Hepatocyte (in vitro differentiated cells): ENCODE data around the gene UXS1. TPM values are rescaled to one million over a fixed set of nuclear protein-coding genes. Genes with fewer than 3 reads are reported as not detected.
A peak's percentile ranks its signal among the peaks of the same experiment; 100 is the strongest.

Experiments
- DNase-seq: peaks from one replicate; pipeline ENCODE4 v3.0.0-alpha.2; 2016; ENCODE audit warnings: low spot score
- H2AFZ ChIP-seq: fragments of 200-600 bp; sonication (generic); 2 replicates; pipeline ENCODE4 v1.6.0; 2016; ENCODE audit warnings: antibody characterized with exemption, mild to moderate bottlenecking
- H3K27ac ChIP-seq: fragments of 200-600 bp; sonication (generic); 2 replicates; pipeline ENCODE4 v1.5.1; 2016; ENCODE audit warnings: mild to moderate bottlenecking
- H3K27me3 ChIP-seq: fragments of 200-600 bp; sonication (generic); 2 replicates; pipeline ENCODE4 v1.6.1; 2016
- H3K36me3 ChIP-seq: fragments of 200-600 bp; sonication (generic); replicated peaks from 2 replicates; pipeline ENCODE4 v1.5.1; 2016; ENCODE audit warnings: low read depth; ENCODE audit not compliant: insufficient read depth
- H3K4me1 ChIP-seq: fragments of 200-600 bp; sonication (generic); 2 replicates; pipeline ENCODE4 v1.5.1; 2016; ENCODE audit warnings: mild to moderate bottlenecking, moderate library complexity; ENCODE audit not compliant: insufficient read depth
- H3K4me2 ChIP-seq: fragments of 200-600 bp; sonication (generic); 2 replicates; pipeline ENCODE4 v1.6.0; 2016
- H3K4me3 ChIP-seq: fragments of 200-600 bp; sonication (generic); 2 replicates; pipeline ENCODE4 v1.5.1; 2016; ENCODE audit warnings: mild to moderate bottlenecking
- H3K79me2 ChIP-seq: fragments of 200-600 bp; sonication (generic); 2 replicates; pipeline ENCODE4 v1.6.0; 2017; ENCODE audit warnings: mild to moderate bottlenecking
- H3K9me2 ChIP-seq: fragments of 200-600 bp; sonication (generic); replicated peaks from 2 replicates; pipeline ENCODE4 v1.6.0; 2017; ENCODE audit warnings: mild to moderate bottlenecking; ENCODE audit not compliant: insufficient read depth
- H3K9me3 ChIP-seq: fragments of 200-600 bp; sonication (generic); 2 replicates; pipeline ENCODE4 v1.5.1; 2016; ENCODE audit warnings: low read depth, mild to moderate bottlenecking
- H4K20me1 ChIP-seq: fragments of 200-600 bp; sonication (generic); 2 replicates; pipeline ENCODE4 v1.6.0; 2016; ENCODE audit warnings: mild to moderate bottlenecking; ENCODE audit not compliant: insufficient read depth, poor library complexity, severe bottlenecking
- EZH2 ChIP-seq: fragments of 200-600 bp; sonication (generic); IDR thresholded peaks from 2 replicates; pipeline ENCODE4 v1.6.1; 2016; ENCODE audit warnings: antibody characterized with exemption, mild to moderate bottlenecking, borderline replicate concordance
- EZH2phosphoT487 ChIP-seq: fragments of 200-600 bp; sonication (generic); IDR thresholded peaks from one replicate; pipeline ENCODE4 v1.6.1; 2018; ENCODE audit warnings: antibody characterized with exemption, mild to moderate bottlenecking, low read depth, moderate library complexity; ENCODE audit not compliant: unreplicated experiment, severe bottlenecking
- WGBS: methylation state at CpG from one replicate; pipeline ENCODE4 v1.1.6; 2016; ENCODE audit warnings: low lambda C conversion rate; ENCODE audit errors: missing lambda C conversion rate; 5-methylcytosine and 5-hydroxymethylcytosine counted together
- polyA plus RNA-seq: library from polyadenylated mRNA; unstranded; fragments of >200 nt; fragmentation: Nextera tagmentation; extraction: Ambion mirVana; gene quantifications from 2 replicates; pipeline ENCODE4 v1.2.1, GENCODE V29; 2016
- total RNA-seq: library from RNA; depleted of rRNA; stranded (reverse); fragments of >200 nt; gene quantifications from 2 replicates; pipeline ENCODE4 v1.2.3, GENCODE V29; 2014
- TF ChIP-seq, protein P1 (sequence below): fragments of 200-600 bp; sonication (generic); IDR thresholded peaks from 2 replicates; pipeline ENCODE4 v1.5.1; 2016; ENCODE audit warnings: antibody characterized with exemption, mild to moderate bottlenecking; ENCODE audit not compliant: poor library complexity

UXS1 gene
- total and polyA plus RNA-seq, 2 experiments from 2014 or later = 46.5 to 83.2 TPM

DNA sequence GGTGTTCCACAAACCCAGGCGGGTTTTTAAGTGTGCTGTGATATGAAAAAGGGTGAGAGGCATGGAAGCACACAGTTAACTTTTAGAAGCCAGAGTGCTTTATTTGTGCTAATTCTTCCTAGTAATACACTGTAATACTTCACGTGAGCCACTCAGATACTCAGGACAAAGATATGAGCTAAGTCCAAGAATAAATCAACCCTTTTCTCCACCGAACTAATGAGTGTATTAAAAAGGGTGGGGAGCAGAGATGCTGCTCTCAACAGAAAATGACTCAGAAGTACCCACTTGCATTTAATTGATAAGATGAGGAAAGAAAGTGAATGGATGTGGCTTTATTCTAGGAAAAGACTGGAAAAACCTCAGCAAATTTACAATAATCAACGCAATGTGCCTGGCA, 79.9 kb downstream of the UXS1 start:
- H3K79me2 ChIP-seq = no peaks in the 10 kb centered on the region
- H3K9me3 ChIP-seq = no peaks in the 10 kb centered on the region
- 87% methylated on average over 4 of the region's 4 CpGs for WGBS
- H4K20me1 ChIP-seq = no peaks in the 10 kb centered on the region
- peak overlapping the region; percentile 46 for H3K27ac ChIP-seq
- H3K4me3 ChIP-seq = no peak overlapping the region
- no peaks in the 10 kb centered on the region for H3K27me3 ChIP-seq
- H3K4me1 ChIP-seq = no peaks in the 10 kb centered on the region
- H3K4me2 ChIP-seq = no peak overlapping the region
- no peaks in the 10 kb centered on the region for H3K9me2 ChIP-seq
- H3K36me3 ChIP-seq = no peaks in the 10 kb centered on the region
- TF ChIP-seq EZH2 (no peak), EZH2phosphoT487 (no peak)
- TF ChIP-seq, protein P1, sequence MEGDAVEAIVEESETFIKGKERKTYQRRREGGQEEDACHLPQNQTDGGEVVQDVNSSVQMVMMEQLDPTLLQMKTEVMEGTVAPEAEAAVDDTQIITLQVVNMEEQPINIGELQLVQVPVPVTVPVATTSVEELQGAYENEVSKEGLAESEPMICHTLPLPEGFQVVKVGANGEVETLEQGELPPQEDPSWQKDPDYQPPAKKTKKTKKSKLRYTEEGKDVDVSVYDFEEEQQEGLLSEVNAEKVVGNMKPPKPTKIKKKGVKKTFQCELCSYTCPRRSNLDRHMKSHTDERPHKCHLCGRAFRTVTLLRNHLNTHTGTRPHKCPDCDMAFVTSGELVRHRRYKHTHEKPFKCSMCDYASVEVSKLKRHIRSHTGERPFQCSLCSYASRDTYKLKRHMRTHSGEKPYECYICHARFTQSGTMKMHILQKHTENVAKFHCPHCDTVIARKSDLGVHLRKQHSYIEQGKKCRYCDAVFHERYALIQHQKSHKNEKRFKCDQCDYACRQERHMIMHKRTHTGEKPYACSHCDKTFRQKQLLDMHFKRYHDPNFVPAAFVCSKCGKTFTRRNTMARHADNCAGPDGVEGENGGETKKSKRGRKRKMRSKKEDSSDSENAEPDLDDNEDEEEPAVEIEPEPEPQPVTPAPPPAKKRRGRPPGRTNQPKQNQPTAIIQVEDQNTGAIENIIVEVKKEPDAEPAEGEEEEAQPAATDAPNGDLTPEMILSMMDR = no peak
- DNase-seq = no peak
- H2AFZ ChIP-seq = no peak overlapping the region

DNA sequence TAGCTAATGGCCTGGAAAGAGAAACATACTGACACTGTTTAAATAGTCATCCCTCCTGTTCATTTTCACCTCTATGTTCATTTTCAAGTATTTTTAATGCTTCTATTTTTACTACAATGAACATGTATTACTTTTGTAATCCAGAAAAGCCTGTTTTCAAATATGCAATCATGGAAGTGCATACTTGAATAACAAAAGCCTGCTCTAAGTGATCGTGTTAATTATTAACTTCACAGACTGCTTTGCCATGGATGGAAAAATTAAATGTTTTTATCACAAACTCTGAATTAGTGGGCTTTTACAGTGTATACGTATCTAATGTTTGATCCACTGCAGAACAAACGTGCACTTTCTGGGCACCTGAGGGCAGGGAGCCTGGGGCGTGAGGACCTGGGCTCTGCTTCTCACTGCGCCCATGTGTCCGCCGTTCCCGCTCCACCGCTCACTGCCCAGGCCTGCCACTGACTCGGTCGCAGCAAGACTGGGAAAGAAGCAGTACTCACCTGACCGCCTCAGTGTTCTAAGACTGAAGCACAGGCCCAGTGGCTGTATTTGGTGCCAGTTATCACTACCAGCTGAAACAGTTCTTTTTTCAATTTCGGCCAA, 80.6 kb downstream of the UXS1 start:
- TF ChIP-seq EZH2phosphoT487 (no peak), EZH2 (no peak)
- TF ChIP-seq, protein P1 = no peak

DNA sequence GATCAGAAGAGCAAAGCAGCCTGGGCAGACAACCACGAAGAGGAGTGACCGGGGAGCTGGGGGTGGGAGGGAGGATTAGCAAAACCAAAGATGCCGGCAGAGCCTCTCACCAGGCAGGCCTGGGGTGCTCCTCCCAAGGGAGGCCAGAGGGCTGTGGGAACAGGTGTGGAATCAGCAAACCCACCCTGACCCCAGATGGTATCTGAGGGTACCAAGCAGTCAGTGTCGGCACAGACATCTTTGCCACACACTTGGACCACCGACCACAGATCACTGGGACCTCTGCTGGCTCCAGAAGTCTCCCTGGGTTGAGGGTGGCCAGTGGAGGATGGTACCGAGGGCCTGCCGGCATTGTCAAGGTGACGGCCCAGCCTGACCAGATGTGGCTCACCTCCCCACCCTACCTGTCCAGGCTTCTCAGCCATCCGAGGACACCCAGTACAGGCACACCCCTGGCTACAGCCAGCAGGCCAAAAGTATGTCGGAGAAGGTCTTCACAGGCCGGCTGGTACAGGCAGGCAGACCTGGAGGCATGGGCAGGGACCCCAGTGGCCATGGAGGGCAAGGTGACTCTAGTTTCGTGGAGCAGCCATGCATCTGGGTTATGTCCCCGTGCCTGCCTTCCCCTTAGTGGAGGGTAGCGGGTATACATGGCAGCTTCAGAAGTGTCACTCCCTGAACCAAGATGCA, 82.1 kb downstream of the UXS1 start:
- Histone ChIP-seq H3K9me3 (no peaks in the 10 kb centered on the region), H3K9me2 (no peaks in the 10 kb centered on the region), H3K4me1 (no peaks in the 10 kb centered on the region), H3K27me3 (no peaks in the 10 kb centered on the region), H3K79me2 (no peaks in the 10 kb centered on the region), H3K4me3 (no peak overlapping the region), H3K4me2 (no peak overlapping the region), H4K20me1 (no peaks in the 10 kb centered on the region), H3K36me3 (no peaks in the 10 kb centered on the region), H2AFZ (no peak overlapping the region), H3K27ac (no peak overlapping the region)
- WGBS = 94% methylated on average over 14 of the region's 14 CpGs
- no peak for TF ChIP-seq EZH2
- TF ChIP-seq, protein P1 = no peak
- DNase-seq = no peak

More for the DNA sequence above, 80.6 kb downstream of the UXS1 start:
- Histone ChIP-seq H3K9me2 (no peaks in the 10 kb centered on the region), H3K4me1 (no peaks in the 10 kb centered on the region), H3K9me3 (no peaks in the 10 kb centered on the region), H2AFZ (no peak overlapping the region), H3K79me2 (no peaks in the 10 kb centered on the region), H3K4me3 (no peak overlapping the region), H3K27me3 (no peaks in the 10 kb centered on the region), H3K4me2 (no peak overlapping the region), H3K36me3 (no peaks in the 10 kb centered on the region), H4K20me1 (no peaks in the 10 kb centered on the region), H3K27ac (peak overlapping the region; percentile 46)
- WGBS = 88% methylated on average over 13 of the region's 13 CpGs
- DNase-seq = no peak
